GM21390 (cell line): ENCODE measurements around the gene LCT.
"Not testable (repeated sequence)": the region's sequence is repeated elsewhere in the genome, so short reads cannot be mapped to it uniquely, and the experiment has no call there.

ENCODE experiments used
- ATAC-seq: cut with Tn5 transposase; IDR thresholded peaks from one replicate; pipeline ENCODE4 v1.9.1; 2021; ENCODE audit not compliant: unreplicated experiment

Gene LCT

DNA sequence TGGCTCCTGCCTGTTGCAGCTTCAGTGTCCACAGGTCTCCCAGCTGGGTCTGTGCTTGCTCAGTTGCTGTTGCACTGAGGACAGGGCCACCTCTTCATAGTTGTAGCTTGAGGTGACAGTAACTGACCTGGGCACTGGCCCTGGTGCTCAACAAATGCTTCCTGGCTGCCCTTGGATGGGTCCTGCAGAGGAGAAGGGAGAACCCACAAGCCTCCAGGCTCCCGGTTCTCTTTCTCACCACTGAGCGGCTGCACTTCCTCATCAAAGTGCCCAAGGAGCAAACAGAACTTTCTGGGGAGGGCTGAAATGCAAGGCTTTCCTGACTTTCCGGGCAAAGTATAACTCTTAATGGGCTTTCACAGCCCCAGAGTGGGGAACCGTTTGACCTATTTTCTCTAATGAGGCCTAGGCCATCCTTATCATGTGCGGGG lies 38.7 kb downstream of the LCT start:
- ATAC-seq: no peak

DNA sequence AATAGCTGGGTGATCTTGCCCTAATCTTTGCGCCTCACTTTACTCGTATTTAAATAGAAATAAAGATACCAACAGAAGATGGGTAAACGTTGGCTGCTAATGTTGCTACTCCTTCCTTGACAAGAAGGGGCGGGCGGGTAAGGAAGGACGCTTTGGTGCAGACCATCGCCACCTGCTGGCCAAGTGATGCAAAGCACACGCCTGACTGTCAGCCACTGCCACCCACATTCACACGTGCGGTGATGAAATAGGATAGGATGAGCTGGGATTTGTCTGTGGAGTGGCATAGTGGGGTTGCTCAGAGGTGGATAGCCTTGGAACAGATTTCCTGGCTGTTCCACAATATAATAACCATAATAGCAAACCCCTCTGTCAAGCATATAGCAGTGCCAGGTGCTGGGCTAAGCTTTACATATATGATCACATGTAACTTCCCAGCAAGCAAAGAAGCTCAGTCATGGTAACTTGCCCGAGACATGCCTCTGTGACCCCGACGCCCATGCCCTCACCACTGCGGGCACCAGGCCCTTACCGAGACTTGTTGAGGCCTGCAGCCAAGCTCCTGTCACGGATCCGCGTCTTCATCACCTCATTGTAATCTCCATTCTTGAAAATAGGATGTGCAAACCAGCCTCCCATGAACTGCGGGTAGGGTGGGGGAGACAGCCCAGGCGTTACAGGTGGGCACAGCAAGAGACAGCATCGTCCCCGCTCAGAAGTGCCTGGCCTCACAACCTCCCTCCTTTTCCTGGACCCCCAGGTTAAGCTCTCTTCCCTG lies 39.3 kb downstream of the LCT start:
- peak; percentile 77 for ATAC-seq

DNA sequence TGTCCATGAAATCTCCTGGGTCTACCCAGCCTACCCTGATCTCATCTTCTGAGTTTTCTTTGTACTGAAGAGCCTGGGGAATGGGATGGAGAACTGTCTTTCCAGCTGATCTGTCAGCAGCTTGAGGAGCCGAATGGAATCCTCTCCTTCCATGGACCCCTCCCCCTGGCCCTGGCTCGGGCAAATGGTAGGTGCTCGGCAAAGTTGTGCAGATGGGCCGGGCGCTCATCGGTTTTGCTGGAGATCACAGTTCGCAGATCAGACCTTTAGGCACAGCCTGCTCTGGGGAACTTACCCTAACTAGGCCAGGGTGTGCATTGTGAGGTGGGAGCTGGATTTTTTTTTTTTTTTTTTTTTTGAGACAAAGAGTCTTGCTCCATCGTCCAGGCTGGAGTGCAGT lies 40.4 kb downstream of the LCT start:
- ATAC-seq: no peak

DNA sequence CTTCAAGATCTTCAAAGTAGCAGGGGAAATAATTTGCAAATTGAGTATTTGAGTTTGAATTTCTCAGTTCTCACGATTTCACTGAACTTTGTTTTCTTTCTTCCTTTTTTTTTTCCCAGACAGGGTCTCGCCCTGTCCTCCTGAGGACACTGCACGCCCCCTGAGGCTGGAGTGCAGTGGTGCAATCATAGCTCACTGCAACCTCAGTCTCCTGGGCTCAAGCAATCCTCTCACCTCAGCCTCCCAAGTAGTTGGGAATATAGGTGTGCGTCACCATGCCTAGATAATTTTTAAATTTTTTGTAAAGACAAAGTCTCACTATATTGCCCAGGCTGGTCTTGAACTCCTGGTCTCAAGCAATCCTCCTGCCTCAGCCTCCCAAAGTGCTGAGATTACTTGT lies 41.3 kb downstream of the LCT start:
- ATAC-seq: not testable (repeated sequence)

DNA sequence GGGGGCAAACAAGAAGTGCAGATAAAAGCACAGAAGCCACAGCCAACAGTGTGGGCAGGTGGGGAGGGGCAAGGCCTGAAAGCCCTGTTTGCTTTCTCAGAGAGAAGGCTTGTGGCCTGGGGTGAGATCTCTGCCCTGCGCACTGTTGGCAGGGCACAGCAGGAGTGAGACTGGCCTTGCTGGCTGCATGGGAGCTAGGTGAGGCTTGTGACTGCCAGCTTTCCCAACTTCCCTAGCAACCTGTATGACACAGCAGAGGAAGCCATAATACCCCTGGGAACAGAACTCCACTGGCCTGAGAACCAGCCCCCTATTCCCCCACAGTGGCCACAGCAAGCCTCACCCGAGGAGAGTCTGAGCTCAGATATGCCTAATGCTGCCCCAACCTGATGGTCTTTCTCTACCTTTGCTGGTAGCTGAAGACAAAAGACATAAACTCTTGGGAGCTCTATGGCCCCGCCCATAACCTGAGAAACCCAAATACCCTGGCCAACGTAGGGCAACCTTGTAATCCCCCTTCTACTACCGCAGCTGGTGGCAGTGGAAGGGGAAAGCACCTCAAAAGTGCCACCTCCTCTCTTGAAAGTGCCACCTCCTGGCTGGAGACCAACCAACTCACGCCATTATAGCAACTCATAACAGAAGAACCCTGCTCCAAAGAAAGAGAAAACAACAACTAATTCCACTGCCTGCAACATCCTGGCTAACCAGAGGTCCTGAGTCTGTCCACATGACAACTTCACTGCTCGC lies 44.4 kb downstream of the LCT start:
- ATAC-seq: no peak

DNA sequence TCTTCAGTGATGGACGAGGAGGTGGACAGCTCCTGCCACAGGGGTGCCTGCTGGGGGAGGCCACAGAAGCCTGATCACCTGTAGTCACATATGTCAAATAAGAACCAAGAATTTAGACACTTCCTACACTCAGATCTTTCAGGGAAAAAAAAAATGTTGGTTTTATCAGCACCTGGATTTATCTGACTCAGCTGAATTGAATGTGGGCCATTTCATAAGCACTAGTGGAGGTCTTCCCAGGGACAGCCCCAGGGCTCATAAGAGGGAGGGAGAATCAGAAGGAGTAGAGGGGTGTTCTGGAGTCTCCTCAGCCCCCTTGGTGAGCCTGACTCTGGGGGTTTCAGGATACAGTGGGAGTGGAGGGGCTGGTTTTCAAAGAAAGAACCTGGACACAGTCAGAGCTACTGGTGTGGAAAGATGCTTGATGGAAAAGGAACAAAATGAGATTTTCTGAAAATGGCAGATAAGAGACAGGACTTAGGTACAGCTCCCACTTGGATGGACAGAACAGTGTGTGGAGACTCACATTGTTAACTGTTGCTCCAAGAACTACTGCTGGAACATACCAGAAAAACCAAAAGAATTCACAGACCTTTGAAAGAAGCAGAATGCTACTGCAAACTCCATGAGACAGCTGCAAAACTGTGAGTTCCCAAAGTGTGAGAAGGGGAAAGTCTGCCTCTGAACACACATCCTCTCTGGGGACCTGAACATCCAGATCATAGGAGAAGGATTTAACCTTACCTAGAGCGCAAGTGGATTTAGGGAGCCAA lies 45.4 kb downstream of the LCT start:
- no peak for ATAC-seq

DNA sequence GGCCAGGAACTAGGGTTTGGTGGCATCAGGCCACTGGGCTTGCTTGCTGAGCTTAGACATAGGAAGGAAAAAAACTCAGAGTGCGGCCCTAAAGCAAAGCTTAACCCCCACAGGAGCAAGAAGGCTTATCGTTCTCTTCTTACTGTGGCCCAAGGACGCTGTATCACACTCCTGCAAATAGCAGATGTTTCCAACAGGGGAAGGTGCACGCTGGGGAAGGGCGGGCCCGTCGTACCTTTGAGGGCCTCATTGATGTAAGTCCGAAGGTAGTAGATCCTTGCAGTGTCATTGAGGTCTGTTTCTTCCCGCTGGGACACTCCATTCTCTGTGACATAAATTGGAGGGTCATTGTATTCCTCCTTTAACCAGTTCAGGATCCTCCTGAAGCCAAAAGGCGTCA lies 46.6 kb downstream of the LCT start:
- ATAC-seq: no peak

DNA sequence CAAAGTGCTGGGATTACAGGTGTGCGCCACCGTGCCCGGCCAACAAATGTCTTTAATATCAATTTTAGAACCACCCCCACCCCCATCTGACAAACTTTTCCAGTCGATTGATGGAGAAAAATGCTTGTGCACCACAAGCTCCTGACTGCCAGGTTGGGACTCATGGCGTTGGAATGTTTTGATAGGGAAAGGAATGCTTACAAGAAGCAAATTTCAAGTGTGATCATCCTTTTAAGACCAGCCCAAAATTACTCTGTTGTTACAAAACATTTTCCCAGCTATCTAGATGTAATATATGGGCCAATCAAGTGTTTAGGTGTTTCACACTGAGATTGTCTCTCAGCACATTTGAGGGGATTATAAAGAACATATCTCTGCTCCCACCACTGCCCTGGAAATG lies 50.2 kb downstream of the LCT start:
- ATAC-seq: no peak

DNA sequence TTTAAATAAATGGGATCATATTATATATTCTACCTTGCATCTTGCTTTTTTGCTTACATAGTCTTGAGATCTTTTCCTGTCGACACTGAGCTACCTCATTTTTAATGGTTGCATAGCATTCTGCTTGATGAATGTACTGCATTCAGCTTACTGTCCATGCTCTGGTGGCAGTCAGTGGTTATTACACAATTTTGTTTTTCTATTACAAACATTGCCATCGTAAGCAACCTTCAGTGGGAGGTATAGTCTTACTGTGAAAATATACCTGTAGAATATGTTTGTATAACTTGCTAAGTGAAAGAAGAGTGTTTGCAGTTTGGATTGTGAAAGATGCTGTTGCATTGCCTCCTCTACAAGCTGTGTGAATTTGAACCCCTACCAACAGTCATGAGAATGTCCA lies 52.0 kb downstream of the LCT start:
- no peak for ATAC-seq

DNA sequence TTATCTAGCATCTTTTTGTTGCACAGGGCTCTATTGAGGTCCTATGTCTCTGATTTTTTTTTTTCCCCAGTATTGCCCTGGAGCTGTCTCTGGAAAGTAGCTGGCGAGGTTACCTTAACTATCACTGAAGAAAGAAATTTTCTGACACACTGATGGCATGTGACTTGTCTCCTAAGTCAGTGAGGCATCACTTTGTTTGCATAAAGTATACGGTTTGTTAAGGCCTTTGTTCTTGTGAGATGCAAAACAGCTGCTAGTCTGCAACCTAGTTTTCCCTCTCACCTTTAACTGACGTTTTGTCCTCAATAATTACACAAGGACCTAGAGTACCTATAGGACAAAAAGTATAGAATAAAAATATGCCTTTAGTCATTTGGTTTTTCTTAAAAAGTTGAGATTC lies 53.5 kb downstream of the LCT start:
- peak; percentile 51 for ATAC-seq

DNA sequence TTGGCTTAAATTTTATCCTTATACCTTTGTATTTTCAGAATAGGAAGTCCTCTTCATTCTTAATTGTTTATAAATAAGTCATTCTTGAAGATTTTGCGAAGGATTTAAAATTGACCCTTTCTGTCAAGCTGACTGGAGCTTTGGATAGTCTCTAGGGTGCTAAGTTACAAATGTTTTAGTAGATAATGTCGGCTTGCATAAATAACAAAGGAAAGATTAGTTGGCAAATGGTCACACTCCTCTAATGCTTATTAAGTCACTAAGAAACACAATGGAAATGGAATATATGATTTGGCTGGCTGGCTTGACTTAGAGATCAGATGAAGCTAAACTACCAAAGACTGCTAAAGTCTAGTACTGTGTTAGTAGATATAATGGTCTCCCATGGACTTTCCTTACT lies 54.8 kb downstream of the LCT start:
- ATAC-seq: no peak

DNA sequence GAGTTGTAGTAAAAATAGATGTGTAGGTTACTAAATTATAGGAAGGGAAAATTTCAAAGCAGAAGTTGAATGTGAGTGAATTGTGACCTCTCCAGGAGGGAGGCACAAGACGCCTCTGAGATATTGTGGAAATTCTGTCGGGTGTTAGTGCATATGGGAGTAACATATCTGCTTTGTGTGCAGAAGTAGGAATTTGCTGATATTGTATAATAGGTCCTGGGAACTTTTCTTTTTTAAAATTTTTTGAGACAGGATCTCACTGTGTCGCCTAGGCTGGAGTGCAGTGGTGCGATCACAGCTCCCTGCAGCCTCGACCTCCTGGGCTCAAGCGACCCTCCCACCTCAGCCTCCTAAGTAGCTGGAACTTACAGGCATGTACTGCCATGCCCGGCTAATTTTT lies 60.6 kb downstream of the LCT start:
- no peak for ATAC-seq

DNA sequence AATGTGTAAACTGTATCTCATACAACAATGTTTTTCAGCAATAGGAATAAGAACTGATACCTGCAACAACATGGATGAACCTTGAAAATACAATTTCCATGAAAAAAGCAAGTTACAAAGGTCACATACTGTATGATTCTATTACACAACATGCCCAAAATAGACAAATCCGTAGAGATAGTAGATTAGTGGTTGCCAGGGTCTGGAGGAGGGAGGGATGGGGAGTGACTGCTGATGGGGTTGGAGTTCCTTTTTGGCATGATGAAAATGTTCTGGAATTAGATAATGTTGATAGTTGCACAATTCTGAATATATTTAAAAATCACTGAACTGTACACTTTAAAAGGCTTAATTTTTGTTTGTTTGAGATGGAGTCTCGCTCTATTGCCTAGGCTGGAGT lies 61.6 kb downstream of the LCT start:
- no peak for ATAC-seq

DNA sequence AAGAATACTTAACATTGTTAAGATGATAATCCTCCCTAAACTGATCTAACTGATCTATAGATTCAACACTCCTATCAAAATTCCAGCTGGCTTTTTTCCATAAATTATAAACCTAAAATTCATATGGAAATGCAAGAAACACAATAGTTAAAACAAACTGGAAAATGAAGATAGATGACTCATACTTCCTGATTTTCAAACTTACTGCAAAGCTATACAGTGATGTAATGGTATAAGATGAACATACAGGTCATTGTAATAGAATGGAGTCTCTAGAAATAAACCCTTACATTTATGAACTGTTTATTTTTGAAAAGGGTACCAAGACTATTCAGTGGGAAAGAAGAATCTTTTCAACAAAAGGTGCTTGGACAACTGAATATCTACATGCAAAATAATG lies 63.1 kb downstream of the LCT start:
- no peak for ATAC-seq

DNA sequence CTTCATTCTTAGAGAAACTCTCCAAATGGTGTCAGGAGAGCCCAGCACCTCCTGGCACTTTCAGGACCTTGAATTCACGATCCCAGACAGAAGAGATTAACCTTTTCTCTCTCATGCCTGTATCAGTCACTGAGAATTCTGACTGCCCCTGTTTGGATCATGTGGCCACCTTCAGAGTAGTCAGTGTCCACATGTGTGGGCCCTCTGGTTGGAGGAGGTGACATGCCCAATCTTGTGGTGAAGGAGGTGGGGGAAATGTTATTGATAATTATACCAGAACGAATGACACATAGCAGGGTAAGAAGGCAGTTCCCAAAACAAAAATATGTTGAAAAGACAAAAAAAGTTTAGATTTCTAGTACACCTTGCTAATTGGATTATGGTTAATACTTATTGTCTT lies 63.7 kb downstream of the LCT start:
- ATAC-seq: no peak

DNA sequence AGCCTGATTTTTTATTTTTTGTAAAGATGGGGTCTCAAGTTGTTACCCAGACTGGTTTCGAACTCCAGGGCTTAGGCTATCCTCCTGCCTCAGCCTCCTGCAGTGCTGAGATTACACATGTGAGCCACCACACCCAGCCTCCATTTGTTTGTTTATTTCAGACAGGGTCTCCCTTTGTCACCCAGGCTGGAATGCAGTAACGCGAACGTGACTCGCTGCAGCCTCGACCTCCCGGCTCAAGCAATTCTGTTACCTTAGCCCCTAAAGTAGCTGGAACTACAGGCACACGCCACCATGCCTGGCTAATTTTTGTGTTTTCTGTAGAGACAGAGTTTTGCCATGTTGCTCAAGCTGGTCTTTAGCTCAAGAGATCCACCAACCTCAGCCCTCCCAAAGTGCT lies 68.1 kb downstream of the LCT start:
- no peak for ATAC-seq

DNA sequence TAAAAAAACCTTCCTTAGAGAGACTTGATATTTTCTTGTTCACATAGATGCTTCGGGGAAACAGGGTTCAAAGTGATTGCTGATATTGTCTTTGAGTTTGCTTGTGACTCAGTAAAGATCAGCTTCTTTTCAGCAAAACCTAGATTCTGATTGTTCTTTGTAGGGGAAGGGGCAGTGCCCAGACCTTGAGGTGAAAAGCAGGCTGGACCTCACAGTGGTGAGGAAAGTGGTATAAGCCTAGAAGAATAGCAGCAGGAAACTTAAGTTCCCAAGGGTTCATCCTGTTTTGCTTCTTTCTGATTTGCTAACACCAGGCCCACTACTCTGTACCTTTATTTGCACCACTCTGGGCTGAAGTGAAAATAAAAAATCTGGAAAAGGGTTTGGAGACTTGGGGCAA lies 74.5 kb downstream of the LCT start:
- ATAC-seq: no peak

DNA sequence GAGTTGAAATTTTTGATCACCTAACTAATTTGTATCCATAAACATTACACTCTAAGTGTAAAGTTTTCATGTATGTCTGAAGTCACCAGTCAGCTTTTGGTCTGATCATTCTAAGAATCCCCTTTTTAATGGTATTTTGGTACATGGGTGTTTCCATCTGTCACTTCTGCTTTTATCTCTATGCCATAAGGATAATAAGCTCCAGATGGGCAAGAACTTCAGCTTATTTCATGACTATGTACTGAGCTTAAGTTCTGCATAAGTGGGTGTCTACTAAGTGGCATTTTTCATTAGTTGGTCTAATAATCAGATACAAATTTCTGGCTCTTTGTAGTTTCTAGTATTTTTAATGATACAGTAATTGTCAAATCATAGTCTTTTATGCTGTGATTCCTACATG lies 75.0 kb downstream of the LCT start:
- no peak for ATAC-seq

DNA sequence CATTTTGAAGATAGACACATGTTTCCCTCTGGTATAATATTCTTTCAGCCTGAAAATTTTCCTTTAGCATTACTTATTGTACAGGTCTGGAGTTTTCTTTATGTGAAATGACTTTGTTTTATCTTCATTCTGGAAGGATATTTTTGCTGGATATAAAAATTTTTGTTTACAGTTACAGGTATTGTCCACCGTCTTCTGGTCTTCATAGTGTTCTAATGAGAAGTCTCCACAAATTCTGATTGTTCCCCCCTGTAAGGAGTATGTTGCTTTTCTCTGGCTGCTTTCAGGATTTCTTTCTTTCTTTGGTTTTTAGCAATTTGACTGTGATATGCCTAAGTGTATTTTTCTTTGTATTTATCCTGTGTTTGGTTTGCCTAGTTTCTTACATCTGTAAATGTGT lies 80.3 kb downstream of the LCT start:
- ATAC-seq: no peak

DNA sequence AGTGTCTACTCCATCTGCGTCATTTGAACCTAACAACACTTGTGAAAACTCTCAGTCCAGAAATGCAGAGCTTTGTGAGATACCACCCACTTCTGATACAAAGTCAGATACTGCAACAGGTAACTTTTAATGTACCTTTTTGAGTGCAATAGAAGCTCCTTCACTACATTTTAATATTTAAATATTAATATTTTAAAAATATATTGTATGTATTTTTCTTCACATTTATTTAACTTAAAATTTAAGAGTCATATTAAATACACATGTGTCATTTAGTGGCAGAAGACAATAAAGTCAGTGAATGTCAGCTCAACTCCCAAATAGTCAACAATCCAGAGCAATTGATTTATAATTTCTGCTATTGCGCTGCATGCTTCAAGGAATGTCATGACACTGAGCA lies 81.4 kb downstream of the LCT start:
- ATAC-seq: no peak

DNA sequence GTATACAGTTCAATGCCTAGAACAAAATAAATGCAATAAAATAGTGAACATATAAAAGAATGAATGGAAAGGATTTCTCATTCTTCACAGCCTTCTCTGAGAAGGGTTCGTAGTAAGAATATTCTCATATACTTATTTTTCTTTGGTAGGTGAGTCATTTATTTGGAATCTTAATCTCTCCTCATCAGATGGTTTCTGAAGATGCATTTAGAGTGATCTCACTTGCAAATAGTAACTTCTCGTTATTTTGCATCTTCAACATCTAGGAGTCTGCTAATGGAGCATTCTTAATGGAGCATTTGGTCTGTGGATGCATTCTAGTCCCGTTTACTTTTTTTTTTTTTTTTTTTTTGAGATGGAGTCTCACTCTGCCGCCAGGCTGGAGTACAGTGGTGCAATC lies 91.4 kb downstream of the LCT start:
- no peak for ATAC-seq

DNA sequence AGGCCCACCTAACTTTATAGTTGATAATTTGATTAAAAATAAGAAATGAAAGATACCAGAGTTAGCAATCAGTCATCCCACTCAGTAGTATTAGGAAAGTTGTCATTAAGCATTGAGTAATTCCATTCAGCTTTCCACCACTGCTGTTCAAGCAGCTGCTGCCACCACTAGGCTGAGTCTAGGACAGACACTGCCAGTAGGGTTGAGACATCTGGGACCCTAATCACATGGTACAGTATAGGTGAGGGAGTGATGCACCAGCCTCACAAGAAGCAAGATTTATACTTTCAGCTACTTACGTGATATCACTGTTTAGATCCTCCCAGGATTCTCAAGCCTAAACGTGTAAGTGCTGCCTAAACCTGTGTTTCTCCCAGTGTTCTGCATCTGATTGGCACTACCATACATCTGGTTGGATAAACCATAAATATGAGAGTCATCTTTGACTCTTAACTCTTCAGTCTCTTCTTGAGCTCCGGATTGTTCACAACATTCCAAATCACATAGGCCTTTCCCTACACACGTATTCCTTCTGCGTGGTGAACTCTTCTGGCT lies 92.1 kb downstream of the LCT start:
- no peak for ATAC-seq
